NCI-H2171 treated with DMSO at 0.1 percent for 48 hours (cell line): Measurements from ENCODE around the gene ANO6.

ENCODE experiments used
- DNase-seq: peaks from one replicate; lab custom pipeline; 2025; lab: John Stamatoyannopoulos, UW

Gene ANO6

GRCh38 chr12:45468751-45469615, 253.1 kb downstream of the ANO6 start:
- no peak for DNase-seq

- no peak for DNase-seq
These were observed 254.0 kb downstream of the ANO6 start for GRCh38 chr12:45469902-45470301.

- DNase-seq: no peak
These were observed 257.7 kb downstream of the ANO6 start for GRCh38 chr12:45473636-45474035.

GRCh38 chr12:45475594-45475993, 259.7 kb downstream of the ANO6 start:
- DNase-seq: no peak

- DNase-seq: no peak
These were observed 261.6 kb downstream of the ANO6 start for GRCh38 chr12:45477526-45477925.

GRCh38 chr12:45478931-45479330, 263.0 kb downstream of the ANO6 start:
- DNase-seq: no peak

- DNase-seq: no peak
These were observed 265.9 kb downstream of the ANO6 start for GRCh38 chr12:45481746-45482145.

GRCh38 chr12:45483571-45483970, 267.7 kb downstream of the ANO6 start:
- DNase-seq: no peak
